Stimulated activated CD4-positive, alpha-beta T cell treated with anti-CD3 and anti-CD28 coated beads, Interleukin-2, amount 100 ng/mL, for 24 hours (primary cell): ENCODE measurements around the gene PRKCE.

Experiments used
- DNase-seq, 2 donors: peaks; one replicate each; pipeline ENCODE4 v3.0.0-alpha.2; 2020

Gene PRKCE

DNA sequence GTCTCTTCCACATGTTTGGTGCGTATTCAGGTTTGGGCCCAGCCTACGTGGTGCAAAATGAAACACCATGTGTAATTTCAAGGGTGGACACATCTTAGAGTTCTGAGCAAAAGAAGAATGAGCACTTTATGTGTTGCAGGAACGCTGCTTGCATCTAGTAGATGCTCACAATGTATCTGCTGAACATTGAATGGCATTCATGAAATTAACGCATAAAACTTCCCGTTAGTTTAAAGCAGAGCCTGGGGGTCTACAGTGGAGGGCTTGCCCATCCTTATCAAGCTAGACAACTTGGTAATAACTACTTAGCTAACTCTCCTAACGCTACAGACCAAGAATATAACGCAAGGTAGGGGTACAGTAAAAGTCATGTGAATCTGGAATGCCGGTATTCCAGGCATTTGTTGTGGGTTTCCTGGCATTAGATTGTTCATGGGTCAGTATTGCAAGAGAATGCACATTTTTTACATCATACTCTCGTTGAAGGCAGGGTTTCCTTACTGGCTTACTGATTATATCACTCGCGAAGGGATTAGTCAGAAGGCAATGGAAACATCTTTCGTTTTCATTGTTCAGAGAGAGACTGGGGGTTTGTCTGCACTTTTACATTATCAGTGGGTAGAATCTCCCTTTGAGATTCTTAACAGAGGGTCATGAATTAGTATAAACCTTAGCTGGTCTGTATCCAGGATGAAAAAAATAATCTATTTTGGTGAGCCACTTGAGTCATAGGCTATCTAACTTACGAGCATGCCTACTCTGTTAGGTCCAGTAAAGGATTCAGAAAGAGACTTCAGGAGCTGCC, 416.2 kb downstream of the PRKCE start:
- no peak for DNase-seq

DNA sequence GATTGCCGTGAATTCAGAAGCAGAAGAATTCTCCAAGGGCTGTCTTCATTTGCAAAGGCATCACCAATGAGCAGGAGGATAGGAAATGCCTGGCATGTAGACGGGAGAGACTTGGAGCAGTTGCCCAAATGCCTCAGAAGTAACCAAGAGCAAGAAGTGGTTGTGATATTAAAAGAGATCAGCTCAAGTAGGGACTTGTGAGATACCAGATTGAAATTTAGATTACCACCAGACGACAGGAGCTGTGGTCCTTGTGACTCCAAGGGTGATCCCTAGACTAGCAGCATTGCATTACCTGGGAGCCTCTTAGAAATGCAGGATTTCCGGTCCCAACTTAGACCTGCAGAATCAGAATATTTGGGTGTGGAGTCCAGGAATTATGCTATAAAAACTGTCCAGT, 417.2 kb downstream of the PRKCE start:
- no peak for DNase-seq

DNA sequence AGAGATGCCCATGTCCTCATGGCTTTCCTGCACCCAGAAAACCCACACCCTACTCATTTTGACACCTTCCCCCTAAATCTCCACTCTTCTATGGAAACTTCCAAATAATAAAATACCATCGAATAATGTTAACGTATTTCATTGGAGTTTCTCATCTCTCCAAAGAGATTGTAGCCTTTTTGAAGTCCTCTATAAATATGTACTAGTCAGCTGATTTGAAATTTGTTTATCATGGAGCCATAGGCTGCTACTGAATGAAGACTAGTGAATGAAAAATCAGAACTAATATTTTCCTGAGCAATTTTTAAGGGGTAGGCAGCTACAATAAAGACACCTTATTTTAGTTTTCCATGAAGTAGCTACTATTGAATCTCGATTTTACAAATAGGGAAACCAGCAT, 419.6 kb downstream of the PRKCE start:
- DNase-seq: no peak

DNA sequence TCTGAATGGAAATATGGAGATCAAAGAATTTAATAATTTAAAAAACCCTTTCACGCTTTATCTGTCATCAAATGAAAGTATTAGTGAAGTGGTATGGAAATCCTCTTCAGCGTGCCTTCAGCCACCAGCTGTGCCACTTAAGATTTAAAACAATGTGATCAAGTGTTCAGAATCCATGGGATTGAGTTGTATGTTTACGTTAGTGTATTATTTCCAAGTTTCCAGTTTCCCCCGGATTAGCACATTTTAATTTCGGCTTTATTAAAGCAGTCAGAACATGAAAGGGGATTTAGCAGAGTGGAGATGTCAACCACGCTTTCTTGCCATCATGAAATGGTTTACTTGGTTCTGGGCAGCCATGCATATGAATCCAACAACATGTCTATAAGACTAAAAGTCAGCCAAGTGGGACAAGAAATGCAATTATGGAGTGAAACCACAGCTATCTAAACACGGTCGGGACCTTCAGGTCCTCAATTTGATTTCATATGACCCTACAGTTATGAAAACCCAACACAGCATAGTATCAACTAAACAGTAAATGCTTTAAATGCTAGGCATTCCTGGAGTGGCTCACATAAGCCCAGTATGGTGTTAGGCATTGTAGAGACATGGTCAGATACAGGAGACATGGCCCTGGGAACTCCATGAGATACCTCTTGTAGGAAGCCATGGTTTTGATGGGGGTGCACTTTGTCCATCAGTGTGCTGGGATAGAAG, 420.8 kb downstream of the PRKCE start:
- DNase-seq: no peak

DNA sequence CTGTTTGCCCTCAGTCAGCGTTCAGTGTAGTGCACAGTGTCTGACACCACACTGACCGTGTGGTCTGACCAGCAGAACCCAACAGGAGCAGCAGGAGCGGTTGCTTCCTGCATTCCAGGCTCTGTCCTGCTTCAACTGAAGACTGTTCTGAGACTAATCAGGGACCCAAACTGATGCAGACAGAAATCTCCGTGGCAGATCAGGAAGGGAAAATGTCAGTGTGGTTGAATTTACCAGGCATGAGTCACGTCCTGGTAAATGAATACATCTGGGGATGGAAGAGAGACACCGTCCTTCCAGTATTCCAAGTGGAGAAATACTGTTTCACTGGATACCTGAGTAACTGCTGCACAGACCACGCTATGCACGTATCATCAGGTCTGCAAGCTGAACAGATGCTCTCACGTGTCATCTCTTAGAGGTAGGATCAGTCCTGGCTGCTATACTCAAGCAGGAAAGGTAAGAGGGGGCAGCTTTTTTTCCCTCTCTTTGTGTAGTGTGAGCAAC, 422.1 kb downstream of the PRKCE start:
- DNase-seq: no peak

DNA sequence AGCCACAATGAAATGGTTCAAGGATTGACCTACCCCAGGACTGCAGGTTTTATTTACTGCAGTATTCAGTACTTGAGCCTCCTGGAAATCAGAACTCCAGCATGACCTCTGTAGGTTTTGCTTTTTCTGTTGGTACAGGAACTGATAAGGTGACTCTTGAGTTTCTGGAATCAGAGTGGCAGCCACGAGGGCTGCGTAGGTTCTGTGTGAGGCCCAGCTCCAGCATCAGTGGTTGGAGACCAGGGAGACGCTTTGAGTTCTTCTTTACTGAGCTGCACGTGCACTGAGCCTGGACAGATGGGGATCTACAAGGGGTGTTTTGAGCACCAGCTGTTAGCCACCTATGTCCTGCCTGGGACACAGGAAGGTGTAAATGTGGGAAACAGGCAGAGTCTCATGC, 423.0 kb downstream of the PRKCE start:
- no peak for DNase-seq

DNA sequence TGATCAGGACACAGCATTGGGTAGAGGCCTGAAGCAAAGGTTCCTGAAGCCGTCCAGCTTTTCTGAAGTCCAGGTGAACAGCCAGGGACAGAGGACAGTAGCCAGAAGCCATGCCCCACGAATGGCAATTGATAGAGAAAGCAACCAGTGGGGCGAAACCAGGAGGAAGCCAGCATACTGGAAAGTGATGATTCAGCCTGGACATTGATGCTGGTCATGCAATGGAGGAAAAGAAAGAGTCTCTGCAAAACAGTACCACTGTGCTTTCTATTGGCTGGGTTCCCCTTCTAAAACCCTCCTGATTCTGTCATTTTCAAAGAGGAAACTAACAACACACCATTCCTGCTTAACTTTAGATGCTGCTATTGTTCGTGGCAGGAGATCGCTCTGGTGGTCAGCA, 424.4 kb downstream of the PRKCE start:
- DNase-seq: no peak

DNA sequence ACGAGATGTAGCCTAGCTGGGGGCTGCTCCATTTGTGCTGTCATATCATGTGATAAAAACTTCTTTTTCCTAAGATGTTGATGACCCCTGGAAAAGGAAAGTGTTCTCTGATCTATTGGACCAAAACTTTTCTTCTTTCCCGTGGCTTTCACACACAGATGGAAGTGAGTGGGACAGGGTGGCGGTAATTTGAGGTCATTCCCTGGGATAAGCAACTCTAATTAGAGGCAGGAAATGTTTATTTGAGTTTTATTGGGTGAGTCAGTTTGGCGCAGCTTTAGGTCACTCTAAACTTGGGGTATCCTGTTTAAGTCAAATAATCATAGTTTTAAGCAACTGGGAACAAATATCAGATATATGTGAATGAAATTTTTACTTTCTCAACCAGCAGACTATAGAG, 424.8 kb downstream of the PRKCE start:
- no peak for DNase-seq

DNA sequence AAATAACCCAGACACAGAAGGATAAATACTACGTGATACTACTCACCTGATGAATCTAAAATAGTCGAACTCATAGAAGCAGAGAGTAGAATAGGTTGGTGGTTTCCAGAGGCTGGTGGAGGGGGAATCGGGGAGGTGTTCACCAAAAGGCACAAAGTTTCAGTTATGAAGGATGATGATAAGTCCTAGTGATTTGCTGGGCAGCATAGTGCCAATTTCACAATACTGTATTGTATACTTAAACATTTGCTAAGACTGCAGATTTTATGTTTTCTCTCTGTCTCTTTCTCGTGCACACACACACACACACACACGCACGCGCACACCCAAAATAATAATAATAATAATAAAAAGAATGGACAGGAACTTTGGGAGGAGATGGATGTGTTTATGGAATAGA, 425.4 kb downstream of the PRKCE start:
- DNase-seq: no peak

DNA sequence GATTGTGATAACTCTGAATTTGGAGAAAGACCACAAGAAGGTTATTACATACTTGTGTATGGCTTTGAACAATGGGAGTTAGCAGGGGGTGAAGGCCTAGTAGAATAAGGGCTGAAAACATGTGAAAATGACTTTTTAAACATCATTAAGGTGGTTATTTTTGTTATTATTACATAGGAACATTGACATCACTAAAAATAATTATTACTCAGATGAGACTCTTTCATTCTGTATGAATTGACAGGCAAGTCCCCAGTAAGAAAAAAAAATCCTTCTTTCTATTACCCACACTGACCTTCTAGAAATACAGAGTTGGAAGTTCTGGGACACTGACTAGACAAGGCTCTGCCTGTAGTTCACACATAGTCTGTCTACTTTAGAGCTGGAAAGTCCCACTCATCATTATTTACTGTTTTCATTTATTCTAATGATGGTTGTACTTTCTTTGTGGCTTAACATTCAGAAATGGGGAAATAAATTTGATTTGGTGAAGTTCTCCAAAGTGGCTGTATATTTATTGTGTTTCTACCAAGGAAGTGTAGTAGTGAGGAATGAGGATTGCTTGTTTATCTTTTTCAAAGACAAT, 426.1 kb downstream of the PRKCE start:
- no peak for DNase-seq

DNA sequence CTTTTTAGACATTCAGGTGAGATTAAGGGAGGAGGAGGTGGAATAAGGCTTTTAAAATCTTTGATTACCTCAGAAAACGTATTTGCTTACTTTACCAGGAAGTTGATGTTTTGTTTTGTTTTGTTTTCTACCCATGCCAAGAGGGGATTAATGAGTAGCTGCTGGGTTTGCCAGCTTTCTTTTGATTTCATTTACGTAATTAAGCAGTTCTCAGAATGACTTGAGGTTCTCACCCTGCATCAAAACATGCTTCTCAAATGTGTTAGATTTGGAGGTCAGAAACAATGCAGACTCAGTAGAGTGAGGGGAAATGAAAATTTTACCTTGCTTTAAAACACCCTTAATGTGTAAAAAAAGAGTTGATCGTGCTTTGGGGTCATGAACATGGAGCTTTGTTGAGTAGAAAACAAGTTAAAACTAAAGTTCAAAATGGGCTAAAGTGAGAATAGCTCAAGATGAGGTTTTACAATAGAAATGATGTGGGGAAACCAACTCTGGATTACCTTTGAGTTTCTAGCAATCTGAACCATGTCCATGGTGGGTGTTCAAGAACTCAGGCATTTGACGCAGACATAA, 428.6 kb downstream of the PRKCE start:
- DNase-seq: no peak

DNA sequence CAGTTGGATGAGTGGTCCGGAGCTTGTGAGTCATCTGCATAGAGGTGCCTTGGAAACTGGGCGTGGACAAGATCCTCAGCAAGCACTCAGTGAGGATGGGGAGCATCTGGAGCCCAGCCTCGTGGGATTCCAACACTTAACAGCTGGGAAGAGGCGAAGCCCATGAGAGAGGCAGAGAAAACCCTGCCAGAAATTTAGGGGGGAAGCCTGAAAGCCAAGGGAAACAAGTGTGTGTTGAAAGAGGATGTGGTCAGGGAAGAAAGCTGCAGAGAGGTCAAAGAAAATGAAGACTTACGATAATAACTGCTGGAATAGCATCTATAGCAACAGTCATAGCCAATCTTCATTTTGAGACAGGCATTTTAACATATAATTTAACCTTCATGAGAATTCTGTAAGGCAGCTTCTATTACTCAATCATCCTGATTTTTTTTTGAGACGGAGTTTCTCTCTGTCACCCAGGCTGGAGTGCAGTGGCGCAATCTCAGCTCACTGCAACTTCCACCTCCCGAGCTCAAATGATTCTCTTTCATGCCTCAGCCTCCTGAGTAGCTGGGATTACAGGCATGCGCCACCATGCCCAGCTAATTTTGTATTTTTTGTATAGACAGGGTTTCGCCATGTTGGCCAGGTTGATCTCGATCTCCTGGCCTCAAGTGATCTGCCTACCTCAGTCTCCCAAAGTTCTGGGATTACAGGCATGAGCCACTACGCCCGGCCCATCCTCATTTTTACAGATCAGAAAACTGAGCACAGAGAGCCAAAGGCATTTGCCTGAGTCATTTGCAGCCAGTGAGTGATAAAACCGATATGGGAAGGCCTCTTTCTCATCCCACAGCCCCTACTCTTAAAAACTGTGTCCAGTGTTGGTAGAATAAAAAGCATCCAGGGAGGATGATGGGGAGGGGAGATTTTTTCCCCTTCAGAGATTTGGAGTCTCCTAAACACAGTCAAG, 431.3 kb downstream of the PRKCE start:
- DNase-seq: no peak

DNA sequence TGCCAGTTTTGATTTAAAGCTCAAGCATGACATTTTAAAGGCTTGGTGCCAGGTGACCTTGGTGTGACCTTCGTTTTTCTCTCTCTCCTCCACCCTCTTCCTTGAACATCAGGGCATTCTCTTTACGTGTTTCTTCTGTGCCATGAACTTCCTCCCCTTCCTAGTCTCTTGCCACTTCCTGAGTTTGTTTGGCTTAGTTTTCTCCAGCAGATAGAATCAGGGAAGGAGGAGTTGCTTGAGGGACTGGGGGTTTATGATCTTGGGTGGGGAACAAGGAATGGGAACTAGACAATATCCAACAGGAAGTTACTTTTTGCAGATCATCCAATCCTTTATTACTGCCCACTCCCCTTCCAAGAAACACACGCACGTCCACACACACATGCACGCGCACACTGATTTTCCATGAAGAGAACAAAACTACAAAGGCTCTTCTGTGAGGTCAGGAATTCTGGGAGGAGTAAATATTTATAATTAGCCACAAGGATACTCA, 435.1 kb downstream of the PRKCE start:
- DNase-seq: no peak

DNA sequence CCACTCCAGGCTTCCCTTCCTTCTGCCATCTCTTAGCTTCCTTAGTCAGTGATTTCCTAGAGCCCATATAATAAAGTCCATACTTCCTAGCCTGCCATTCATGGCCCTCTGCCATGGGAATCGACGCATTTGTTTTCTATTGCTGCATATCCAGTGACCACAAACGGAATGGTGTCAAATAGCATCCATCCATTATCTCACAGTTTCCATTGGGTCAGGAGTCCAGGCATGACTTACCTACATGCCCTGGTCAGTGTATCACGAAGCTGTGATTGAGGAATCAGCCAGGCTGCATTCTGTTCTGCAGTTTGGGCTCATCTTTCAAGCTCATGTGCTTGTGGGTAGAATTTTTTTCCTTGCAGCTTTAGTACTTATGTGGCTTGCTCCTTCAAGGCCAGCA, 436.0 kb downstream of the PRKCE start:
- no peak for DNase-seq

DNA sequence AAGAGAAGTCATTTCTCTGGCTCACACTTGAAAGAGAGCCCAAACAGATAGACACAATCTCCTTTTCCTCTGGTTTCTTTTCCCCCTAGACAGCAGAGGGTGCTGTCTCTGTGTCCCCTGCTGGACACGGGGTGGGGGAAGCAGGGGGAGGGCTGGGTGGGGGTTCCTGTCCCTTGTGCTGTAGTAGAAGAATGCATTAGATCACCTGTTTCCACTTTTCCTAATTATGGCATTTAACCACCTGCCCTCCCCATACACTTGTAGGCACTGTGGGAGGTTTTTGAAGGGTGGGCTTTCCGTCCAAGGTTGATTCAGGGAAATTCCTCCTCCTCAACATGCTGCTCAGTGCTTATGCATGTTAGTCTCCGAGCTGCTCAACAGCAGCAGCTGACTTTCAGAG, 439.5 kb downstream of the PRKCE start:
- DNase-seq: no peak

DNA sequence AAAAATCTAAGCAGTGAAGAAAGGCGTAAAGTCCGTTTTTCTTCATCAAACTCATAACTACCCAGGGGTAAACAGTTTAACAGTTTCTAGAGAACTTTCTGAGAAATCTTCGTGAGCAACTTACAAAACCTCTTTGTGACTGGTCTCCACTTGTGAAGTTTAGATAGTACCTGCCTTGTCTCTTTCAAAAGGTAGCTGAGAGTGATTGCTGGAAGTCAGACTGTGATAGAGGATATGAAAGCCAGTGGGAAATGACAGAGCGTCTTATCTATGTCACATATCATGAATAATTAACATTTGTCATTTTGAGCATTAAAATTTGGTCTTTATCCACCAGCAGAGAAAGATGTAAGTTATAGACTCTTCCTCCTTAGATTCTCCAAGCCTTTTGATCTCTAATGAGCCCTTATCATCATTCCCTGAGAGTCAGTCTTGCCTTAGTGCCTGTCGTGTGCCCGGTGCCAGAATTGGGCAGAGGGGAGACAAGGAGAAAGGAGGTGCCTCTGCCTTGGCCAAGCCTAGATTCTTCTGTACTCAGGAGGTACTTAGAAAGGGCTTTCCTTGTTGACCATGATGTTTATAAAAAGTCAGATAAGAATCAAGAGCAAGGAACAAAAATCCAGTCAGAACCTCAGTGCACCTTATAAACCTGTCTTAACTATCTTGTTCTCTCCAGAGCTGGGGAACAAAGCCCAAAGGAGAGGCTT, 440.6 kb downstream of the PRKCE start:
- DNase-seq: no peak

DNA sequence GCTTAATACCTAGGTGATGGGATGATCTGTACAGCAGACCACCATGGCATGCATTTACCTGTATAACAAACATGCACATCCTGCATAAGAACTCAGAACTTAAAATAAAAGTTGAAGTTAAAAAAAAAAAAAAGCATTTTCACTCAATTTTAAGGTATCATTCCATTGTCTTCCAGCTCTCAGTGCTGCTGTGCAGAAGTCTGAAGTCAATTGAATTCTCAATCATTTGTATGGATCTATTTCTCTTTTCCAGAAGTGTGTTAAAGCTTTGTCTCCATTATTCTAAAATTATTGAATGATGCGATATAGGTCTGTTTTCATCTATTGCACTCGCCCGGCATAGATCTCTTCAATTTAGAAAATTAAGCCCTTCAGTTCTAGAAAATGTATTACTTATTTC, 443.2 kb downstream of the PRKCE start:
- DNase-seq: no peak

DNA sequence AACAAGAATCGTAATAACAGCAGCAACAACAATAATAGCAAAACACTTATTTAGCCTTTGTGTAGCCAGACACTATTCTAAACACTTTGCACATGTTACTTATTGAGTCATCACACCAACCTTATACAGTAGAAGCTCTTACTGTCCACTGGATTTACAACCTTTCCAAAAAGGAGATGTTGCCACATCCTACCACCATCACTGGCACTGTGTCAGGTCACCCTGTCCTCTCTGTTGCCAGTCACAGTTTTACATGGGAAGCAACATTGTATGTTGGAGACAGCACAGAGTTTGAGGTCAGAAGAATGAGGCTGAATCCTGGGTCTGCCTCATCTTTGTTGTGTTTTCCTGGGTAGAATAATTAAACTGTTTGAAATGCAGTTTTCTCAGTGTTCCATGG, 444.4 kb downstream of the PRKCE start:
- no peak for DNase-seq

DNA sequence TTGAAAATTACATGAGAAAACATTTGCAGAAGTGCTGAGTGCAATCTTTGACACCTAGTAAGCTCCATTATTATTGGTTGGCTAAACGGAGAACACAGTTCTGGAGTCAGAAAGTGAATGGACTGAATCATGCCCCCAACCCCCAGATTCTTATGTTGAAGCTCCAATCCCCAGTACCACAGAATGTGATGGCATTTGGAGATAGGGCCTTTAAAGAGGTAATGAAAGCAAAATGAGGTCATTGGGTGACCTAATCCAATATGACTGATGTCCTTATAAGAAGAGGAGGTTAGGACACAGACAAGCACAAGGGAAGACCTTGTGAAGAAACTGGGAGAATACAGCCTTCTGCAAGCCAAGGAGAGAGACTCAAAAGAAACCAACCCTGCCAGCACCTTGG, 444.8 kb downstream of the PRKCE start:
- no peak for DNase-seq

DNA sequence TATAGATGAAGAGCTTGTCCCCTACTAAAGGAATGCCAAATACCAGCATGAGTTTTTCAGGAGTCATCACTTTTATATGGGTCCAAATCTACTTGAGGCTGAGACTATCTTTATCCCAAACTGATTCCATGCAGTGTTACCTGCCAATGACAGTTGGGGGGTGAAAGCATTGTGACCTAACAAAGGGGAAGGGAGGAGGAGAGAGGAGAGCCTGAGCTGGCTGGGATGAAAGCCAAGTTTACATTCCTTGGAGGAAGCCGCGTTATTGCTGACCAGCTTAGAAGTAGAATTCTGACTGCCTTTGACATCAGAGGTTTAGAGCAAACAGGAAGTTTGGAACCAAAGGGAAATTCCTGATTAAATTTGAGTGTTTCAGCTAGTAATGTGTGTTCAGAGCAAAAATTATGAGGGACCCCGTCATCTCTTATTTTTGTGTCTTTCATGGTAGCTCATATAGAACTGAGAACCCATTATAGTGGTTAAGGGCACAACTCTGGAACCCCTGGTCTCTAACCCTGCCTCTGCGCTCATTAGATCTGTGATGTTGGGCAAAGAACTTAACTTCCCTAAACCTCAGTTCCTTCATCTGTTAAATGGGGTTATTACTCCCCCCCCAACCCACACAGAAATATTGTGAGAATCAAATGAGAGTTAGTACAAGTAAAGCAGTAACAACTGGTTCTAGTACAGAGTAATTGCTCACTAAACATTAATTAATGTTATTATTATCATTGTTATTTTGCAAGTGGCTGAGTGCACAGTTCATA, 446.4 kb downstream of the PRKCE start:
- no peak for DNase-seq

DNA sequence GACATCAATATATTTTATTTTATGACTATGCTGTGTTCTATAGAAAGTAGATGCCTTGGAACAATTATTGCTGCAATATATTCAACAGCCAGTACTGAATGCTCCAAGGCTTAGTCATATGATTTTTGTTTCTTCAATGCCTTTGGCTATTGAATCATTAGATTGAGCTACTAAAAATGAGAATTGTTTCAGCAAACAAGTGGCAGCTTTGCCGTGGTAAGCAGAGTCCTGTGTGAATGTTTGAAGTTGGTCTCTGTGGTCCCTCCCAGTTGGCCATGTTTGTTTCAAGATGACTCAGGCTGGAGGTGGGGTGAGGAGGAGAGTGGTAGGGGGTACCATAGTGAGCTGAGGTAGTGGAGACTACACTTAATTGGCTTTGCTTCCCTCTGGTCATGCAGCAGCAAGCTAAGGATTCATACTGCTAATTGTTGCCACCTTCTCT, 447.2 kb downstream of the PRKCE start:
- no peak for DNase-seq
